SK-N-SH (cell line): Measurements from ENCODE around the gene VASN.

Experiments
- CHD2 ChIP-seq: fragments of 150-350 bp; IDR thresholded peaks from 2 replicates; pipeline ENCODE4 v1.6.1; 2018; ENCODE audit warnings: low read length; ENCODE audit not compliant: partially characterized antibody
- CTCF ChIP-seq: fragments of 200-600 bp; sonication (generic); IDR thresholded peaks from 2 replicates; pipeline ENCODE4 v1.6.1; 2017; ENCODE audit warnings: antibody characterized with exemption, mild to moderate bottlenecking, moderate library complexity
- EP300 ChIP-seq, 2 experiments: IDR thresholded peaks; 2 replicates each; pipeline versions ENCODE4 v1.4.0 to v1.6.1; 2012; ENCODE audit warnings: borderline replicate concordance in 1 of 2, low read depth in 1 of 2, low read length in 1 of 2
- FOXJ3 ChIP-seq: sonication (generic); formaldehyde crosslinking; IDR thresholded peaks from 2 replicates; pipeline ENCODE4 v1.5.1; 2020; ENCODE audit warnings: mild to moderate bottlenecking, missing genetic modification reagents
- GABPA ChIP-seq: IDR thresholded peaks from 2 replicates; pipeline ENCODE4 v1.4.0; 2012; ENCODE audit warnings: low read depth, mild to moderate bottlenecking
- MAX ChIP-seq: IDR thresholded peaks from 2 replicates; pipeline ENCODE4 v1.4.0; 2012; ENCODE audit warnings: low read depth
- RAD21 ChIP-seq: IDR thresholded peaks from 2 replicates; pipeline ENCODE4 v1.6.1; 2012; ENCODE audit warnings: mild to moderate bottlenecking, low read length

- TF ChIP-seq CTCF (no peak), CHD2 (no peak), EP300 (IDR thresholded peaks at IDR 0.05; ENCODE audit: borderline replicate concordance in 1 of 2, low read depth in 1 of 2, low read length in 1 of 2) (no peak), GABPA (no peak), RAD21 (no peak), FOXJ3 (CRISPR knock-in tag) (no peak), MAX (no peak)
Observed at GRCh38 chr16:4364196-4365013, 7.2 kb upstream of the VASN start.
